T-cell (primary cell): ENCODE measurements around the gene ADARB2. TPM values are rescaled to one million over a fixed set of nuclear protein-coding genes. Genes with fewer than 3 reads are reported as not detected.

Experiments
- ATAC-seq, 4 experiments: fragments of 200-7000 bp in 3 of 4; fragments of 150-1000 bp in 1 of 4; cut with Tn5 transposase; replicated peaks in 1 of 4; 1 replicate in 3 of 4; 2 replicates in 1 of 4; pipeline ENCODE4 v1.10.0; 2021; ENCODE audit warnings: moderate library complexity in 3 of 4, mild to moderate bottlenecking in 2 of 4, moderate number of reproducible peaks in 1 of 4
- CTCF ChIA-PET, 2 donors: fragments of 300-600 bp; sonication (Branson Sonifier 250); formaldehyde crosslinking; loops; one replicate each; lab custom pipeline; 2022; ENCODE audit warnings: antibody characterized with exemption in 2 of 2; lab: Charles Lee
- POLR2A ChIA-PET, 2 donors: fragments of 300-600 bp; sonication (Branson Sonifier 250); formaldehyde crosslinking; loops; one replicate each; lab custom pipeline; 2022; ENCODE audit warnings: antibody characterized with exemption in 2 of 2; lab: Charles Lee
- DNase-seq, 35 experiments: peaks; one replicate each; pipeline versions ENCODE4 v3.0.0 to v3.0.0-alpha.2; 2013 to 2023
- H3K27ac ChIP-seq: one replicate; pipeline ENCODE4 v1.5.1; 2013; ENCODE audit warnings: low read length
- H3K27me3 ChIP-seq, 2 experiments: replicated peaks in 1 of 2; 1 replicate in 1 of 2; 2 replicates in 1 of 2; pipeline versions ENCODE4 v1.6.1 to v1.7.0; 2013; ENCODE audit warnings: low read length in 1 of 2, mixed read lengths in 1 of 2; ENCODE audit not compliant: control insufficient read depth in 2 of 2, insufficient read depth in 2 of 2; ENCODE audit errors: extremely low read depth in 1 of 2
- H3K36me3 ChIP-seq, 2 donors: 1 replicate in 1 of 2; 2 replicates in 1 of 2; pipeline versions ENCODE4 v1.6.1 to v1.7.0; 2013; ENCODE audit warnings: low read length in 1 of 2; ENCODE audit not compliant: control insufficient read depth in 2 of 2, insufficient read depth in 1 of 2; ENCODE audit errors: extremely low read depth in 1 of 2
- H3K4me1 ChIP-seq, 2 experiments: 1 replicate in 1 of 2; 2 replicates in 1 of 2; pipeline versions ENCODE4 v1.6.1 to v1.7.0; 2013; ENCODE audit warnings: low read length in 2 of 2, mixed read lengths in 1 of 2; ENCODE audit not compliant: insufficient read depth in 2 of 2, control insufficient read depth in 1 of 2; ENCODE audit errors: extremely low read depth in 1 of 2
- H3K4me3 ChIP-seq, 2 donors: 1 replicate in 1 of 2; 2 replicates in 1 of 2; pipeline versions ENCODE4 v1.5.1 to v1.7.0; 2013; ENCODE audit warnings: mild to moderate bottlenecking in 2 of 2, low read length in 1 of 2, moderate library complexity in 1 of 2; ENCODE audit not compliant: control insufficient read depth in 1 of 2; ENCODE audit errors: extremely low read depth in 1 of 2
- H3K9me3 ChIP-seq: 2 replicates; pipeline ENCODE4 v1.7.0; 2013
- H3K27ac Mint-ChIP-seq, 2 donors: one replicate each; pipeline ENCODE4 v1.8.0; 2020 to 2021; ENCODE audit warnings: mild to moderate bottlenecking in 2 of 2, mixed read lengths in 2 of 2
- H3K27me3 Mint-ChIP-seq, 2 donors: one replicate each; pipeline ENCODE4 v1.8.0; 2021 to 2022; ENCODE audit warnings: mixed read lengths in 2 of 2
- H3K36me3 Mint-ChIP-seq: one replicate; pipeline ENCODE4 v1.8.0; 2021; ENCODE audit warnings: mixed read lengths
- H3K4me1 Mint-ChIP-seq, 3 donors: one replicate each; pipeline ENCODE4 v1.8.0; 2020 to 2022; ENCODE audit warnings: mixed read lengths in 3 of 3, mild to moderate bottlenecking in 1 of 3
- H3K4me3 Mint-ChIP-seq, 3 donors: one replicate each; pipeline ENCODE4 v1.8.0; 2020 to 2022; ENCODE audit warnings: mild to moderate bottlenecking in 3 of 3, mixed read lengths in 3 of 3, moderate library complexity in 3 of 3
- H3K9me3 Mint-ChIP-seq, 3 donors: one replicate each; pipeline ENCODE4 v1.8.0; 2020 to 2022; ENCODE audit warnings: mixed read lengths in 3 of 3
- WGBS: methylation state at CpG from one replicate; pipeline ENCODE4 v1.1.5; 2013; ENCODE audit warnings: missing lambda C conversion rate; ENCODE audit not compliant: insufficient coverage; 5-methylcytosine and 5-hydroxymethylcytosine counted together
- total RNA-seq, 35 experiments: library from RNA in 6 of 35; stranded (reverse) in 6 of 35; fragments of 120-200 nt in 1 of 35; gene quantifications; one replicate each; pipeline versions ENCODE4 v1.2.1 to v1.2.4 and lab custom pipeline; 2013 to 2026

Gene ADARB2
- total RNA-seq, 5 donors from 2014 or later (not counting 1 experiment from before 2014, with no cell fraction given), result 0.07 to 4.0 (median 0.41) TPM

GRCh38 chr10:1567152-1567551 is 170.2 kb downstream of the ADARB2 start:
- CTCF ChIA-PET, result no interaction called here
- Mint-ChIP-seq H3K27ac (no peak overlapping the region), H3K27me3 (peaks cover 15 to 25% of the 10 kb centered on the region in 2 donors), H3K4me1 (peaks cover 0 to 4% (median 0%) of the 10 kb centered on the region in 3 donors), H3K4me3 (no peak overlapping the region), H3K36me3 (no peaks in the 10 kb centered on the region), H3K9me3 (peaks cover 0 to 4% (median 0%) of the 10 kb centered on the region in 3 donors)
- H3K27me3 ChIP-seq, result peaks cover 0 to 17% of the 10 kb centered on the region in 2 experiments
- no peaks in the 10 kb centered on the region for H3K36me3 ChIP-seq
- ATAC-seq, result no peak
- no peak for DNase-seq
- WGBS, result 83% methylated on average over 1 of the region's 7 CpGs
- H3K27ac ChIP-seq, result no peak overlapping the region
- no peaks in the 10 kb centered on the region for H3K4me1 ChIP-seq
- no peaks in the 10 kb centered on the region for H3K9me3 ChIP-seq
- POLR2A ChIA-PET, result no interaction called here
- H3K4me3 ChIP-seq, result no peak overlapping the region

GRCh38 chr10:1564791-1565190 is 172.5 kb downstream of the ADARB2 start:
- Histone ChIP-seq H3K27ac (no peak overlapping the region), H3K36me3 (no peaks in the 10 kb centered on the region), H3K4me3 (no peak overlapping the region), H3K27me3 (peaks cover 0 to 15% of the 10 kb centered on the region in 2 experiments), H3K4me1 (no peaks in the 10 kb centered on the region), H3K9me3 (no peaks in the 10 kb centered on the region)
- no peak overlapping the region for H3K27ac Mint-ChIP-seq
- no peak overlapping the region for H3K4me3 Mint-ChIP-seq
- no peak for ATAC-seq
- ChIA-PET POLR2A (no interaction called here), CTCF (interaction anchor here in 1 of 2 donors (0.6 kb wide), 1 partner anchor 18 kb away, joined by 4 read pairs; no protein-coding TSS in a partner anchor)
- H3K9me3 Mint-ChIP-seq, result no peaks in the 10 kb centered on the region
- H3K36me3 Mint-ChIP-seq, result no peaks in the 10 kb centered on the region
- 90% methylated on average over 11 of the region's 11 CpGs for WGBS
- no peak for DNase-seq
- H3K27me3 Mint-ChIP-seq, result peaks cover 12 to 19% of the 10 kb centered on the region in 2 donors
- no peaks in the 10 kb centered on the region for H3K4me1 Mint-ChIP-seq

DNA sequence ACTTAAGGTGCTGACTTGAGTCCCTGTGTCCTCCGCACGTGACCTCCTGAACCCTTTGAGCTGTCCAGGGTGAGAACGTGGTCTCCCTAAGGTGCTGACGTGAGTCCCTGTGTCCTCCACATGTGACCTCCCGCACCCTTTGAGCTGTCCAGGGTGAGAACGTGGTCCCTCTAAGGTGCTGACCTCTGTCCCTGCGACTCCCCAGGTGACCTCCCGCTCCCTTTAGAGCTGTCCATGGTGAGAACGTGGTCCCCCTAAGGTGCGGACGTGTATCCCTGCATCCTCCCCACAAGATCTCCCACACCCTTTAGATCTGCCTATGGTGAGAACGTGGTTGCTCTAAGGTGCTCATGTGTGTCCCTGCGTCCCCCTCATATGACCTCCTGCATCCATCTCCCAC is 174.3 kb downstream of the ADARB2 start:
- 80% methylated on average over 13 of the region's 13 CpGs for WGBS
- no peaks in the 10 kb centered on the region for H3K36me3 ChIP-seq
- ATAC-seq (no peak), DNase-seq (no peak)
- Mint-ChIP-seq H3K27ac (no peak overlapping the region), H3K4me1 (no peaks in the 10 kb centered on the region), H3K36me3 (no peaks in the 10 kb centered on the region), H3K4me3 (no peak overlapping the region), H3K27me3 (peaks cover 21 to 23% of the 10 kb centered on the region in 2 donors), H3K9me3 (no peaks in the 10 kb centered on the region)
- no peak overlapping the region for H3K4me3 ChIP-seq
- H3K9me3 ChIP-seq, result no peaks in the 10 kb centered on the region
- no peaks in the 10 kb centered on the region for H3K4me1 ChIP-seq
- ChIA-PET CTCF (no interaction called here), POLR2A (no interaction called here)
- H3K27me3 ChIP-seq, result peaks cover 0 to 20% of the 10 kb centered on the region in 2 experiments
- H3K27ac ChIP-seq, result no peak overlapping the region

GRCh38 chr10:1561731-1562337 is 175.5 kb downstream of the ADARB2 start:
- no peak overlapping the region for H3K27ac Mint-ChIP-seq
- no peak overlapping the region for H3K4me3 Mint-ChIP-seq
- ChIA-PET POLR2A (no interaction called here), CTCF (no interaction called here)
- Histone ChIP-seq H3K4me3 (no peak overlapping the region), H3K4me1 (no peaks in the 10 kb centered on the region), H3K27ac (no peak overlapping the region), H3K36me3 (no peaks in the 10 kb centered on the region), H3K27me3 (peaks cover 0 to 25% of the 10 kb centered on the region in 2 experiments), H3K9me3 (no peaks in the 10 kb centered on the region)
- no peaks in the 10 kb centered on the region for H3K9me3 Mint-ChIP-seq
- no peaks in the 10 kb centered on the region for H3K4me1 Mint-ChIP-seq
- ATAC-seq, result no peak
- 75% methylated on average over 18 of the region's 19 CpGs for WGBS
- peaks cover 29 to 32% of the 10 kb centered on the region in 2 donors for H3K27me3 Mint-ChIP-seq
- no peak for DNase-seq
- no peaks in the 10 kb centered on the region for H3K36me3 Mint-ChIP-seq

- H3K27me3 Mint-ChIP-seq, result peaks cover 29 to 32% of the 10 kb centered on the region in 2 donors
- H3K4me1 ChIP-seq, result no peaks in the 10 kb centered on the region
- no peaks in the 10 kb centered on the region for H3K9me3 Mint-ChIP-seq
- no peak overlapping the region for H3K27ac Mint-ChIP-seq
- no peaks in the 10 kb centered on the region for H3K36me3 ChIP-seq
- DNase-seq, result no peak
- no peak overlapping the region for H3K4me3 Mint-ChIP-seq
- ATAC-seq, result no peak
- H3K27me3 ChIP-seq, result peaks cover 0 to 25% of the 10 kb centered on the region in 2 experiments
- no peak overlapping the region for H3K27ac ChIP-seq
- H3K36me3 Mint-ChIP-seq, result no peaks in the 10 kb centered on the region
- ChIA-PET CTCF (no interaction called here), POLR2A (no interaction called here)
- H3K4me1 Mint-ChIP-seq, result no peaks in the 10 kb centered on the region
- H3K9me3 ChIP-seq, result no peaks in the 10 kb centered on the region
- no peak overlapping the region for H3K4me3 ChIP-seq
- WGBS, result 88% methylated on average over 12 of the region's 16 CpGs
These were observed 176.7 kb downstream of the ADARB2 start for GRCh38 chr10:1560535-1561192.

GRCh38 chr10:1559761-1560160 is 177.6 kb downstream of the ADARB2 start:
- Histone ChIP-seq H3K4me1 (no peaks in the 10 kb centered on the region), H3K36me3 (no peaks in the 10 kb centered on the region), H3K4me3 (no peak overlapping the region), H3K27ac (no peak overlapping the region), H3K9me3 (no peaks in the 10 kb centered on the region), H3K27me3 (peaks cover 0 to 25% of the 10 kb centered on the region in 2 experiments)
- H3K27ac Mint-ChIP-seq, result no peak overlapping the region
- H3K4me1 Mint-ChIP-seq, result no peaks in the 10 kb centered on the region
- ChIA-PET CTCF (no interaction called here), POLR2A (no interaction called here)
- 49% methylated on average over 6 of the region's 11 CpGs for WGBS
- no peaks in the 10 kb centered on the region for H3K36me3 Mint-ChIP-seq
- H3K27me3 Mint-ChIP-seq, result peaks cover 24 to 31% of the 10 kb centered on the region in 2 donors
- DNase-seq (no peak), ATAC-seq (no peak)
- H3K4me3 Mint-ChIP-seq, result no peak overlapping the region
- no peaks in the 10 kb centered on the region for H3K9me3 Mint-ChIP-seq
